ENCODE results near the gene FAM120B. TPM values are rescaled to one million over a fixed set of nuclear protein-coding genes. Genes with fewer than 3 reads are reported as not detected.

Gene FAM120B
- total and polyA plus RNA-seq, 2 experiments from 2014 or later: 7.2 to 16.7 TPM

GRCh38 chr6:170261643-170262488 is 44.7 kb upstream of the FAM120B start (continued):
- no peak for TF ChIP-seq ZNF462 (CRISPR knock-in tag; IDR thresholded peaks at IDR 0.05)
- no peak for TF ChIP-seq EZH2phosphoT487 (IDR thresholded peaks at IDR 0.05; ENCODE audit: unreplicated experiment)

- Histone ChIP-seq H3K79me2 (replicated peaks; ENCODE audit: insufficient read depth) (no peaks in the 10 kb centered on the region), H3K4me2 (no peak overlapping the region), H3K4me3 (no peak overlapping the region), H3K27me3 (ENCODE audit: insufficient read depth) (no peaks in the 10 kb centered on the region), H4K20me1 (replicated peaks; ENCODE audit: insufficient read depth) (no peaks in the 10 kb centered on the region), H3K9me2 (ENCODE audit: insufficient read depth) (no peaks in the 10 kb centered on the region), H3F3A (replicated peaks; ENCODE audit: low read depth) (no peaks in the 10 kb centered on the region), H3K27ac (ENCODE audit: low read depth) (no peak overlapping the region), H3K4me1 (ENCODE audit: insufficient read depth) (no peaks in the 10 kb centered on the region), H3K36me3 (ENCODE audit: insufficient read depth) (no peaks in the 10 kb centered on the region), H2AFZ (peak overlapping the region; percentile 80)
- no peak for DNase-seq (ENCODE audit: low spot score)
- Mint-ChIP-seq H3K36me3 (ENCODE audit: low read depth) (no peaks in the 10 kb centered on the region; the same call in 2 of the 3 replicates), H3K9me3 (no peaks in the 10 kb centered on the region), H3K4me1 (peaks cover 9% of the 10 kb centered on the region), H3K4me3 (no peak overlapping the region), H3K27ac (no peak overlapping the region), H3K27me3 (ENCODE audit: insufficient read depth, low read depth, poor library complexity) (peaks cover 9% of the 10 kb centered on the region)
- 0 out of 3 replicates have a peak, but pooled peaks have one; percentile 27 for ATAC-seq
- TF ChIP-seq CREB1 (CRISPR knock-in tag; IDR thresholded peaks at IDR 0.05; ENCODE audit: low read depth) (no peak), EZH2 (IDR thresholded peaks at IDR 0.05; ENCODE audit: low read depth, unreplicated experiment) (no peak), ZNF462 (CRISPR knock-in tag; IDR thresholded peaks at IDR 0.05) (no peak)
These were observed 44.0 kb upstream of the FAM120B start for GRCh38 chr6:170262489-170263088.

All from GM23338 (cell line).